ENCODE results near the gene HACD2.

GRCh38 chr3:123618076-123618708 lies 33.3 kb upstream of the HACD2 start:
- no peak for TF ChIP-seq CTCF (IDR thresholded peaks at IDR 0.05; ENCODE audit: low read length)
- no peak for TF ChIP-seq EZH2phosphoT487 (IDR thresholded peaks at IDR 0.05; ENCODE audit: low read length)
- no peak for TF ChIP-seq EZH2 (optimal IDR thresholded peaks at IDR 0.05; ENCODE audit: low read depth, low read length)
